Adrenal gland (tissue), 12 donors: Measurements from ENCODE around the gene PANK1. TPM values are rescaled to one million over a fixed set of nuclear protein-coding genes. Genes with fewer than 3 reads are reported as not detected.

ENCODE experiments used
- DNase-seq, 7 donors: peaks; one replicate each; pipeline ENCODE4 v3.0.0-alpha.2; 2019 to 2020
- H3K27ac ChIP-seq, 5 donors: fragments of 200-600 bp; sonication (generic) in 4 of 5; 1 replicate in 3 of 5; 2 replicates in 2 of 5; pipeline versions ENCODE4 v1.5.1 to v1.8.0; 2016 to 2020; ENCODE audit warnings: mild to moderate bottlenecking in 1 of 5
- H3K27me3 ChIP-seq: fragments of 200-600 bp; 2 replicates; pipeline ENCODE4 v1.8.0; 2021
- H3K36me3 ChIP-seq, 2 donors: fragments of 200-600 bp; replicated peaks in 1 of 2; 1 replicate in 1 of 2; 2 replicates in 1 of 2; pipeline versions ENCODE4 v1.5.1 to v1.8.0; 2018 to 2022
- H3K4me1 ChIP-seq, 2 donors: fragments of 200-600 bp; replicated peaks in 1 of 2; 1 replicate in 1 of 2; 2 replicates in 1 of 2; pipeline versions ENCODE4 v1.5.1 to v1.8.0; 2018 to 2021
- H3K4me3 ChIP-seq, 4 donors: fragments of 200-600 bp; sonication (generic) in 3 of 4; one replicate each; pipeline ENCODE4 v1.5.1; 2016 to 2018
- H3K9me3 ChIP-seq, 3 donors: fragments of 200-600 bp; sonication (generic) in 1 of 3; replicated peaks in 1 of 3; 1 replicate in 2 of 3; 2 replicates in 1 of 3; pipeline versions ENCODE4 v1.5.1 to v1.8.0; 2016 to 2021
- CTCF ChIP-seq, 6 experiments: fragments of 450-650 bp in 4 of 6; fragments of 200-600 bp in 2 of 6; sonication (generic) in 1 of 6; IDR thresholded peaks; 1 replicate in 5 of 6; 2 replicates in 1 of 6; pipeline versions ENCODE4 v1.5.1 to v1.8.0; 2016 to 2021; ENCODE audit warnings: antibody characterized with exemption in 6 of 6, mild to moderate bottlenecking in 2 of 6, moderate library complexity in 1 of 6
- POLR2A ChIP-seq, 2 donors: fragments of 450-650 bp; IDR thresholded peaks; one replicate each; pipeline ENCODE4 v1.6.1; 2017; ENCODE audit warnings: antibody characterized with exemption in 2 of 2, mild to moderate bottlenecking in 2 of 2, moderate library complexity in 1 of 2
- WGBS, 4 donors: extraction: QIAGEN DNeasy Blood & Tissue Kit in 2 of 4; methylation state at CpG; one replicate each; pipeline versions ENCODE4 v1.1.5 to v1.1.7; 2013 to 2017; 5-methylcytosine and 5-hydroxymethylcytosine counted together
- intact Hi-C, 2 donors: fragments of 100-400 bp; cut with DNase I; formaldehyde crosslinking; loops; one replicate each; pipeline versions ENCODE4 v1.14.1 to v1.15.0; 2022 to 2023
- polyA plus RNA-seq, 3 donors: library from polyadenylated mRNA; stranded (reverse); fragments of 200-250 nt in 2 of 3; fragments of 350-450 nt in 1 of 3; fragmentation: Illumina TruSeq in 1 of 3; extraction: RNeasy Lipid Tissue Mini Kit (QIAGEN cat#74804) in 1 of 3; gene quantifications; one replicate each; pipeline ENCODE4 v1.2.3, GENCODE V29; 2013 to 2014
- total RNA-seq, 9 donors: library from RNA; depleted of rRNA in 4 of 9; stranded (reverse); fragments of >200 nt in 4 of 9; fragments of 120-200 nt in 1 of 9; fragmentation: NEBNext Ultra II Directional in 1 of 9; extraction: Animal tissue kit (Norgen Biotek cat#: 25700) in 1 of 9; gene quantifications; one replicate each; pipeline versions ENCODE4 v1.1.0 to v1.2.4, GENCODE V29; 2013 to 2023
- donor health status: healthy with polysubstance abuse.
- donor health status: Bipolar disorder and iron deficiency.
- donor health status: DM: yes; HTN: yes; CAD: no.
- donor health status: DM: no; HTN: no; CAD: no.
- donor health status: DM: no; HTN: no; CAD: no.
- donor health status: DM: yes; HTN: yes; CAD: no.

PANK1 gene
- total and polyA plus RNA-seq, 12 donors, result 1.1 to 21.3 (median 8.5) TPM

GRCh38 chr10:89567576-89568245, 77.3 kb downstream of the PANK1 start:
- Histone ChIP-seq H3K4me1 (peaks cover 0 to 15% of the 10 kb centered on the region in 2 donors), H3K27me3 (no peaks in the 10 kb centered on the region), H3K4me3 (no peak overlapping the region), H3K36me3 (no peaks in the 10 kb centered on the region), H3K9me3 (no peaks in the 10 kb centered on the region), H3K27ac (no peak overlapping the region)
- intact Hi-C loops, result no loop called here
- TF ChIP-seq POLR2A (IDR thresholded peaks at IDR 0.05) (no peak), CTCF (IDR thresholded peaks at IDR 0.05) (no peak)
- no peak for DNase-seq
- 37 to 55% (median 52%) methylated on average over 3 of the region's 3 CpGs for WGBS, 4 donors

- H3K36me3 ChIP-seq, result no peaks in the 10 kb centered on the region
- H3K9me3 ChIP-seq, result no peaks in the 10 kb centered on the region
- DNase-seq, result no peak
- intact Hi-C loops, result no loop called here
- no peak overlapping the region for H3K4me3 ChIP-seq
- TF ChIP-seq POLR2A (IDR thresholded peaks at IDR 0.05) (no peak), CTCF (IDR thresholded peaks at IDR 0.05) (no peak)
- H3K27ac ChIP-seq, result no peak overlapping the region
- peaks cover 0 to 12% of the 10 kb centered on the region in 2 donors for H3K4me1 ChIP-seq
- no peaks in the 10 kb centered on the region for H3K27me3 ChIP-seq
- 43 to 77% (median 59%) methylated on average over 3 of the region's 3 CpGs for whole genome bisulfite sequencing, 4 donors
Observed at GRCh38 chr10:89566992-89567391, 78.0 kb downstream of the PANK1 start.

- Histone ChIP-seq H3K27ac (no peak overlapping the region), H3K4me1 (peaks cover 0 to 12% of the 10 kb centered on the region in 2 donors), H3K9me3 (no peaks in the 10 kb centered on the region), H3K36me3 (no peaks in the 10 kb centered on the region), H3K4me3 (no peak overlapping the region), H3K27me3 (no peaks in the 10 kb centered on the region)
- no peak for DNase-seq
- intact Hi-C loops, result no loop called here
- WGBS, 4 donors, result 58 to 62% (median 60%) methylated on average over 10 of the region's 10 CpGs
- TF ChIP-seq CTCF (IDR thresholded peaks at IDR 0.05) (no peak), POLR2A (IDR thresholded peaks at IDR 0.05) (no peak)
Observed at GRCh38 chr10:89566095-89566950, 78.7 kb downstream of the PANK1 start.

- DNase-seq, result no peak
- Histone ChIP-seq H3K4me1 (peaks cover 0 to 12% of the 10 kb centered on the region in 2 donors), H3K27me3 (no peaks in the 10 kb centered on the region), H3K4me3 (no peak overlapping the region), H3K9me3 (no peaks in the 10 kb centered on the region), H3K27ac (no peak overlapping the region), H3K36me3 (no peaks in the 10 kb centered on the region)
- intact Hi-C loops, result no loop called here
- TF ChIP-seq CTCF (IDR thresholded peaks at IDR 0.05) (no peak), POLR2A (IDR thresholded peaks at IDR 0.05) (no peak)
- WGBS, 4 donors, result 64 to 79% (median 70%) methylated on average over 1 of the region's 1 CpG
Observed at GRCh38 chr10:89565180-89565579, 79.9 kb downstream of the PANK1 start.
